Gastrocnemius medialis (tissue), 4 donors: ENCODE data around the gene GLYAT. TPM values are rescaled to one million over a fixed set of nuclear protein-coding genes. Genes with fewer than 3 reads are reported as not detected.

Source experiments
- ATAC-seq, 2 donors: fragments of 150-250 bp; one replicate each; pipeline ENCODE4 v1.9.1; 2016
- DNase-seq, 2 donors: peaks; one replicate each; pipeline ENCODE4 v3.0.0-alpha.2; 2019
- H3K27ac ChIP-seq, 4 donors: fragments of 200-600 bp; sonication (generic); 1 replicate in 1 of 4; 2 replicates in 3 of 4; pipeline ENCODE4 v1.5.1; 2016 to 2018; ENCODE audit warnings: mild to moderate bottlenecking in 2 of 4, moderate library complexity in 1 of 4
- H3K27me3 ChIP-seq, 3 donors: fragments of 200-600 bp; sonication (generic) in 2 of 3; 1 replicate in 1 of 3; 2 replicates in 2 of 3; pipeline versions ENCODE4 v1.5.1 to v1.6.0; 2016 to 2019; ENCODE audit warnings: mild to moderate bottlenecking in 1 of 3, moderate library complexity in 1 of 3
- H3K36me3 ChIP-seq, 2 donors: fragments of 200-600 bp; sonication (generic) in 1 of 2; one replicate each; pipeline ENCODE4 v1.5.1; 2017 to 2018
- H3K4me1 ChIP-seq, 2 donors: fragments of 200-600 bp; sonication (generic) in 1 of 2; one replicate each; pipeline ENCODE4 v1.5.1; 2016 to 2017; ENCODE audit warnings: mild to moderate bottlenecking in 2 of 2
- H3K4me3 ChIP-seq, 4 donors: fragments of 200-600 bp; sonication (generic) in 3 of 4; 1 replicate in 1 of 4; 2 replicates in 3 of 4; pipeline ENCODE4 v1.5.1; 2016 to 2019; ENCODE audit warnings: mild to moderate bottlenecking in 2 of 4
- H3K9me3 ChIP-seq, 3 donors: fragments of 200-600 bp; sonication (generic) in 2 of 3; 1 replicate in 1 of 3; 2 replicates in 2 of 3; pipeline ENCODE4 v1.5.1; 2016 to 2019
- POLR2A ChIP-seq, 2 donors: fragments of 450-650 bp; IDR thresholded peaks; one replicate each; pipeline ENCODE4 v1.6.1; 2017; ENCODE audit warnings: antibody characterized with exemption in 2 of 2, mild to moderate bottlenecking in 2 of 2, moderate library complexity in 2 of 2
- in situ Hi-C, 4 donors: fragments of 200-750 bp; cut with MboI; loops; one replicate each; pipeline versions ENCODE4 v1.15.0 to v1.8.0; 2017; ENCODE audit warnings: low sequenced_read_pairs in 4 of 4
- intact Hi-C: fragments of 100-400 bp; cut with DNase I; formaldehyde crosslinking; loops from one replicate; pipeline ENCODE4 v1.15.1; 2023; ENCODE audit warnings: low total_unique reads
- total RNA-seq, 4 donors: library from RNA; depleted of rRNA; stranded (reverse); fragments of >200 nt; gene quantifications; one replicate each; pipeline versions ENCODE4 v1.1.0 to v1.2.3, GENCODE V29; 2016
- TF ChIP-seq, protein P1 (sequence below), 5 experiments: fragments of 450-650 bp in 3 of 5; fragments of 200-600 bp in 2 of 5; sonication (generic) in 2 of 5; IDR thresholded peaks in 4 of 5; conservative IDR thresholded peaks in 1 of 5; 1 replicate in 4 of 5; 2 replicates in 1 of 5; pipeline ENCODE4 v1.5.1; 2016 to 2019; ENCODE audit warnings: antibody characterized with exemption in 5 of 5, mild to moderate bottlenecking in 3 of 5, moderate library complexity in 3 of 5

GLYAT gene
- total RNA-seq, 4 donors from 2014 or later = 0.23 to 0.24 TPM; not detected in 2

GRCh38 chr11:58730507-58731089, 1.1 kb downstream of the GLYAT start:
- in situ Hi-C loops = loop anchor here in 1 of 4 donors (25.0 kb wide), 1 partner anchor 107 kb away; the partner anchor contains the start of gene GLYATL2
- intact Hi-C loops = no loop called here
- H3K27me3 ChIP-seq = no peaks in the 10 kb centered on the region
- no peaks in the 10 kb centered on the region for H3K4me1 ChIP-seq
- TF ChIP-seq, protein P1, sequence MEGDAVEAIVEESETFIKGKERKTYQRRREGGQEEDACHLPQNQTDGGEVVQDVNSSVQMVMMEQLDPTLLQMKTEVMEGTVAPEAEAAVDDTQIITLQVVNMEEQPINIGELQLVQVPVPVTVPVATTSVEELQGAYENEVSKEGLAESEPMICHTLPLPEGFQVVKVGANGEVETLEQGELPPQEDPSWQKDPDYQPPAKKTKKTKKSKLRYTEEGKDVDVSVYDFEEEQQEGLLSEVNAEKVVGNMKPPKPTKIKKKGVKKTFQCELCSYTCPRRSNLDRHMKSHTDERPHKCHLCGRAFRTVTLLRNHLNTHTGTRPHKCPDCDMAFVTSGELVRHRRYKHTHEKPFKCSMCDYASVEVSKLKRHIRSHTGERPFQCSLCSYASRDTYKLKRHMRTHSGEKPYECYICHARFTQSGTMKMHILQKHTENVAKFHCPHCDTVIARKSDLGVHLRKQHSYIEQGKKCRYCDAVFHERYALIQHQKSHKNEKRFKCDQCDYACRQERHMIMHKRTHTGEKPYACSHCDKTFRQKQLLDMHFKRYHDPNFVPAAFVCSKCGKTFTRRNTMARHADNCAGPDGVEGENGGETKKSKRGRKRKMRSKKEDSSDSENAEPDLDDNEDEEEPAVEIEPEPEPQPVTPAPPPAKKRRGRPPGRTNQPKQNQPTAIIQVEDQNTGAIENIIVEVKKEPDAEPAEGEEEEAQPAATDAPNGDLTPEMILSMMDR (IDR thresholded peaks at IDR 0.05 in 4 of 5, conservative IDR thresholded peaks at IDR 0.05 in 1 of 5) = no peak
- no peak for TF ChIP-seq POLR2A (IDR thresholded peaks at IDR 0.05)
- H3K9me3 ChIP-seq = no peaks in the 10 kb centered on the region
- no peak overlapping the region for H3K27ac ChIP-seq
- H3K4me3 ChIP-seq = no peak overlapping the region
- ATAC-seq (no peak), DNase-seq (no peak)
- H3K36me3 ChIP-seq = no peaks in the 10 kb centered on the region

DNA sequence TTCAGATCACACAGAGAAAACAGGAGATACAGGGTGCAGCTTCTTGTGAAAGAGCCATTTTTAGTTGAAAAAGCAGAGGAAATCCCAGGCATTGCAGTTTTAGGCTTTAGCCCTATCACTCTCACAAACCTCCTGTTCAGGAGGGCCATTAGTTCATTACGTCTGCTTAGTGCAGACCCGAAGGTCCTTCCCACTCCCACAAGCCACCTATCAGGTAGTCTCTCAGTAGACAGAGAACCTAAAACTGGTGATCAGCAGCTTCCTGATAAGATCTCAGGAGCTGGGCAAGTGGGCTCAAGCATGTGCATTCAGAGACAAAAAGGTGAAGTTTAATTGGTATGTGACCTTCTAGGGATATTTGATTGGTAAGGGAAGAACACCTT, 4.3 kb downstream of the GLYAT start:
- DNase-seq = no peak
- no peaks in the 10 kb centered on the region for H3K27me3 ChIP-seq
- no peaks in the 10 kb centered on the region for H3K36me3 ChIP-seq
- no peaks in the 10 kb centered on the region for H3K9me3 ChIP-seq
- TF ChIP-seq, protein P1 (IDR thresholded peaks at IDR 0.05 in 4 of 5, conservative IDR thresholded peaks at IDR 0.05 in 1 of 5) = no peak
- TF ChIP-seq POLR2A (IDR thresholded peaks at IDR 0.05) = no peak
- H3K4me1 ChIP-seq = no peaks in the 10 kb centered on the region
- ATAC-seq = no peak
- intact Hi-C loops = no loop called here
- in situ Hi-C loops = loop anchor here in 1 of 4 donors (25.0 kb wide), 1 partner anchor 110 kb away; the partner anchor contains the start of gene GLYATL2
- H3K4me3 ChIP-seq = no peak overlapping the region
- H3K27ac ChIP-seq = no peak overlapping the region

DNA sequence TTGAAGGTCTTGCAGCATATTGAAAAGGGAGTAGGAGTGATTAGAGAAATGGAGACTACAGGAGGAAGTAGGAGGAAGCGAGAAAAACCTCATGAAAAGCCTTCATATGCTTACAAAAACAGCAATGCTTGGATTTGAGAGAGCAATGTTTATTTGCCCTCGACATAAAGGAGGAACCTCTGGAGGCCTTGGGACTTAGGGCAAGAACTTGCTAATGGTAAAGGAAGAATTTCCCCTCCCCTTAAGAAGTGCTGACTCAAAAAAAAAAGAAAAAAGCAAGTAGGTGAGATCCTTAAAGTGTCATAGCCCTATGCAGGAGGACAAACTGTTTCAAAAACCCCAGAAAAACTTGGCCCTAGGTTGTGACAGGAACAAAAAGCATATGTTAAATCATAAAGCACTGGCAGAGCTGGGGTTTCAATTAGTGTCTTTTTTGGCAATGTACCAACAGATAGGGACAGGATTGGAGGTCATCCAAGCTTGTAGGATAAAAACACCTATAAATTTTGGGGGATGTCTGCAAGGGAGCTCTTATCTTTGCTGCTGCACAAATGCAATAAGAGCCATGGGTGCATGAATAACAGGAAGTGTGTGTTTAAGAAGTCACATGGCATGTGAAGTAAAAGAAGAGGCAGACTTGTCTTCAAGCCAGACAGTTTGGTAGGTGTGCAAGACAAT, 4.9 kb downstream of the GLYAT start:
- TF ChIP-seq, protein P1 (IDR thresholded peaks at IDR 0.05 in 4 of 5, conservative IDR thresholded peaks at IDR 0.05 in 1 of 5) = no peak
- no peak for TF ChIP-seq POLR2A (IDR thresholded peaks at IDR 0.05)
- no peaks in the 10 kb centered on the region for H3K36me3 ChIP-seq
- no peak for ATAC-seq
- H3K27ac ChIP-seq = no peak overlapping the region
- in situ Hi-C loops = loop anchor here in 1 of 4 donors (25.0 kb wide), 1 partner anchor 110 kb away; the partner anchor contains the start of gene GLYATL2
- H3K4me1 ChIP-seq = no peaks in the 10 kb centered on the region
- intact Hi-C loops = no loop called here
- H3K4me3 ChIP-seq = no peak overlapping the region
- no peak for DNase-seq
- no peaks in the 10 kb centered on the region for H3K27me3 ChIP-seq
- no peaks in the 10 kb centered on the region for H3K9me3 ChIP-seq

DNA sequence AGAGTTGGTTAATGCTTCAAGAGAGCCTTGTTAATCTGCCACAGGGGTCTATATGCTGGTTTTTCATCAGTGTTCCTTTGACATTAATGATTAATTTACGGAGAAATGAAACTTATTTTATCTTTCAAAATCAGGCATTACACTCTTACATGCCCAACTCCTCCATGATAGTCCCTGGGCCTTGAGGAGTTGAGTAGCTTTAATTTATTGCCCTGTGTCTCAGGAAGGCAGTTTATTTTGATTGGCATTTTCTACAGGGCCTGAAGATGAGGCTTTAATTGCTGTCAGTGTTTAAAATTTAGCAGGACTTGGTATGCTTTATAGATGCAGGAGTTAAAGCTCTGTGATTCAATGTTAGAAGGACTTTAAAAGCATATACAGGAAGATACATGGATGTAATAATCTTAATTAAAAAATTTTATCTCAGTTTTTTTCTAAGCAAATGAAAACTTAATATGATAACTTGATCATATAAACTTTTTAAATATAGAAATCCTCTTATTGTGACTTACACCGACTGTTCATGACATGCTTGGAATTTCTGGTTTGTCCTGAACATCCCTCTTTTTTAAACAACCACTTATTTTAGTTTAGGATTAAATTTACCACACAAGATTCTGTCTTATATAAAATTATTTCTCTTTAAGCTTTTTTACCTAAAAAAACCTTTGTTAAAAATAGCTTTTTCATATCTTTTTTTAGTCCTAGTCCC, 12.2 kb downstream of the GLYAT start:
- H3K27ac ChIP-seq = no peak overlapping the region
- no peaks in the 10 kb centered on the region for H3K27me3 ChIP-seq
- TF ChIP-seq, protein P1 (IDR thresholded peaks at IDR 0.05 in 4 of 5, conservative IDR thresholded peaks at IDR 0.05 in 1 of 5) = no peak
- no peak for TF ChIP-seq POLR2A (IDR thresholded peaks at IDR 0.05)
- H3K9me3 ChIP-seq = no peaks in the 10 kb centered on the region
- ATAC-seq (no peak), DNase-seq (no peak)
- intact Hi-C loops (no loop called here), in situ Hi-C loops (no loop called here)
- no peaks in the 10 kb centered on the region for H3K4me1 ChIP-seq
- H3K4me3 ChIP-seq = no peak overlapping the region
- H3K36me3 ChIP-seq = no peaks in the 10 kb centered on the region
